Umbilical cord (tissue), 2 donors: ENCODE measurements around the gene GREM1. TPM values are rescaled to one million over a fixed set of nuclear protein-coding genes. Genes with fewer than 3 reads are reported as not detected.

ENCODE experiments used
- DNase-seq: peaks from one replicate; pipeline ENCODE4 v3.0.0-alpha.2; 2015; ENCODE audit warnings: low spot score
- total RNA-seq: library from RNA; depleted of rRNA; stranded (reverse); fragments of >200 nt; gene quantifications from one replicate; pipeline ENCODE4 v1.2.3, GENCODE V29; 2014; ENCODE audit warnings: low replicate concordance; ENCODE audit not compliant: insufficient read depth

The GREM1 gene
- total RNA-seq, 1 donor from 2014 or later = 3.6 TPM

DNA sequence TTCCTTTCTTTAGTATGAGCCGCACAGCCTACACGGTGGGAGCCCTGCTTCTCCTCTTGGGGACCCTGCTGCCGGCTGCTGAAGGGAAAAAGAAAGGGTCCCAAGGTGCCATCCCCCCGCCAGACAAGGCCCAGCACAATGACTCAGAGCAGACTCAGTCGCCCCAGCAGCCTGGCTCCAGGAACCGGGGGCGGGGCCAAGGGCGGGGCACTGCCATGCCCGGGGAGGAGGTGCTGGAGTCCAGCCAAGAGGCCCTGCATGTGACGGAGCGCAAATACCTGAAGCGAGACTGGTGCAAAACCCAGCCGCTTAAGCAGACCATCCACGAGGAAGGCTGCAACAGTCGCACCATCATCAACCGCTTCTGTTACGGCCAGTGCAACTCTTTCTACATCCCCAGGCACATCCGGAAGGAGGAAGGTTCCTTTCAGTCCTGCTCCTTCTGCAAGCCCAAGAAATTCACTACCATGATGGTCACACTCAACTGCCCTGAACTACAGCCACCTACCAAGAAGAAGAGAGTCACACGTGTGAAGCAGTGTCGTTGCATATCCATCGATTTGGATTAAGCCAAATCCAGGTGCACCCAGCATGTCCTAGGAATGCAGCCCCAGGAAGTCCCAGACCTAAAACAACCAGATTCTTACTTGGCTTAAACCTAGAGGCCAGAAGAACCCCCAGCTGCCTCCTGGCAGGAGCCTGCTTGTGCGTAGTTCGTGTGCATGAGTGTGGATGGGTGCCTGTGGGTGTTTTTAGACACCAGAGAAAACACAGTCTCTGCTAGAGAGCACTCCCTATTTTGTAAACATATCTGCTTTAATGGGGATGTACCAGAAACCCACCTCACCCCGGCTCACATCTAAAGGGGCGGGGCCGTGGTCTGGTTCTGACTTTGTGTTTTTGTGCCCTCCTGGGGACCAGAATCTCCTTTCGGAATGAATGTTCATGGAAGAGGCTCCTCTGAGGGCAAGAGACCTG, 13.2 kb downstream of the GREM1 start:
- DNase-seq = peak; percentile 35

DNA sequence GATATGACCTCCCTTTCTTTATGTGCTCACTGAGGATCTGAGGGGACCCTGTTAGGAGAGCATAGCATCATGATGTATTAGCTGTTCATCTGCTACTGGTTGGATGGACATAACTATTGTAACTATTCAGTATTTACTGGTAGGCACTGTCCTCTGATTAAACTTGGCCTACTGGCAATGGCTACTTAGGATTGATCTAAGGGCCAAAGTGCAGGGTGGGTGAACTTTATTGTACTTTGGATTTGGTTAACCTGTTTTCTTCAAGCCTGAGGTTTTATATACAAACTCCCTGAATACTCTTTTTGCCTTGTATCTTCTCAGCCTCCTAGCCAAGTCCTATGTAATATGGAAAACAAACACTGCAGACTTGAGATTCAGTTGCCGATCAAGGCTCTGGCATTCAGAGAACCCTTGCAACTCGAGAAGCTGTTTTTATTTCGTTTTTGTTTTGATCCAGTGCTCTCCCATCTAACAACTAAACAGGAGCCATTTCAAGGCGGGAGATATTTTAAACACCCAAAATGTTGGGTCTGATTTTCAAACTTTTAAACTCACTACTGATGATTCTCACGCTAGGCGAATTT, 14.9 kb downstream of the GREM1 start:
- no peak for DNase-seq

DNA sequence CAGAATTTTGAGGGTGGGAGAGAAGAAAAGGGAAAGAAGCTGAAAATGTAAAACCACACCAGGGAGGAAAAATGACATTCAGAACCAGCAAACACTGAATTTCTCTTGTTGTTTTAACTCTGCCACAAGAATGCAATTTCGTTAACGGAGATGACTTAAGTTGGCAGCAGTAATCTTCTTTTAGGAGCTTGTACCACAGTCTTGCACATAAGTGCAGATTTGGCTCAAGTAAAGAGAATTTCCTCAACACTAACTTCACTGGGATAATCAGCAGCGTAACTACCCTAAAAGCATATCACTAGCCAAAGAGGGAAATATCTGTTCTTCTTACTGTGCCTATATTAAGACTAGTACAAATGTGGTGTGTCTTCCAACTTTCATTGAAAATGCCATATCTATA, 15.5 kb downstream of the GREM1 start:
- no peak for DNase-seq

DNA sequence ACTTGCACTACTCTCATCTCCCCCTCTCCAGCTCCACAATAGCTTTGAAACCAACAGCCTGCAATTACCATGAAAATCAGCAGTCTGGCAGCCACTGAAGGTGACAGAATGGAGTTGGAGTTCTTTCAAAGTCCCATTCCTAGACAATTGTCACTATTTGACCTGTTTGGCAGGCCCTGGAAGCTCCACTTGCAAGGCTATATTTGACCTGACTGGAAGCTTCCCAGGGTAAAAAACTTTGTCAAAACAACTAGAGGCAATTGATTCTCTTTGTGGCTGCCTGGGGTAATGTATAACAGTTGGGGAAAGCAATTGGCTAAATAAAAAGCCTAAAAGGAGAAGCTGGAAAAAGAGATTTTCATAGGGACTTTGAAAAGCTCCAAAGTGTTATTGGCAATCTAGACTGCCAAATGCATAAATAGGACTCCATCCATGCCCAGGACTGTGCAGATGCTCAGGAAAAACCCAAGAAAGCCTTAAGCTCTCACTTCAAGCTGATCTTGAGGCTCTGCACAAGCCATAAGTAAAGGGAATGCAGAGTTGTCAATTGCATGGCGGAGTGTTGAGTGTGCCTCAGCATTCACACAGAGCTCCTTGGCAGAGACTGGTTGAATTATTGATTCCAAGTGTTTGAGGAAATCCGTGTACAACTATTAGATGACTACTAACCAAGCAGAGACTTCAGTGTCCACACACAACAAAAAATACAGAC, 18.3 kb downstream of the GREM1 start:
- no peak for DNase-seq

DNA sequence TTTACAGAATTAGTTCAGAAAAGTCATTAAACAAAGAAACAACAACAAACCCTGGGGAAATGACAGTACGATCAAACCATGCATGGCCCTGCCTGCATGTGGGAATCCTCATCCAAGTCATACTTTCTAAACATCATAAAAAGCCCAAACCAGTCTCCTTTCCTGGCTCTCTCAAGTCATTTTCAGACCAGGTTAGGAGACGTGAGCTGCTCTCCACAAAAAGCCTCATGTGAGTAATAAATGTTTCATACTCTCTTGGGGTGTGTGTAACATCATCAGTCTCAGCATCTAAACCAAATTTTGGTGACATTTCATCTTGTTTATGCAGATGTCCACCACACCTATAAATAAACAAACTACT, 18.9 kb downstream of the GREM1 start:
- no peak for DNase-seq

DNA sequence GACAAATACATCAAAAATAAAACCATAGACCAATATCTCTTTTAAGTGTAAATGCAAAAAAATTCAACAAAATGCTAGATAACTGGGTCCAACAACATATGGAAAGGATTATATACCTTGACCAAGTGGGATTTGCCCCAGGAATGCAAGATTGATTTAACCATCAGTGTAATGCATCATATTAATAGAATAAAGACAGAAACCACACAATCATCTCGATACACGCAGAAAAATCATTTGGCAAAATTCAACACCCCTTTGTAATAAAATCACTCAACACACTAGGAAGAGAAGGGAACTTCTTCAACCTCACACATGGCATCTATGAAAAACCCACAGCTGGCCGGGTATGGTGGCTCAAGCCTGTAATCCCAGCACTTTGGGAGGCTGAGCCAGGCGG, 19.5 kb downstream of the GREM1 start:
- no peak for DNase-seq

DNA sequence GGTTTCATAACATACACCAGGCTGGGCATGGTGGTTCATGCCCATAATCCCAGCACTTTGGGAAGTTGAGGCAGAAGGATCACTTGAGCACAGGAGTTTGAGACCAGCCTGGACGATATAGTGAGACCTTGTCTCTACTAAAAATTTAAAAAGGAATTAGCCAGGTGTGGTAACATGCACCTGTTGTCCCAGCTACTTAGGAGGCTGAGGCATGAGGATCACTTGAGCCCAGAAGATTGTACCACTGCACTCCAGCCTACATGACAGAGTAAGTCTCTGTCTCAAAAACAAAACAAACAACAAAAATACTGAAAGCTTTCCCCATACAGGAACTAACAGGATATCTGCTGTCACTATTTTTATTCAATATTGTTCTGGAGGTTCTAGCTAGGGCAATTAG, 20.9 kb downstream of the GREM1 start:
- no peak for DNase-seq

DNA sequence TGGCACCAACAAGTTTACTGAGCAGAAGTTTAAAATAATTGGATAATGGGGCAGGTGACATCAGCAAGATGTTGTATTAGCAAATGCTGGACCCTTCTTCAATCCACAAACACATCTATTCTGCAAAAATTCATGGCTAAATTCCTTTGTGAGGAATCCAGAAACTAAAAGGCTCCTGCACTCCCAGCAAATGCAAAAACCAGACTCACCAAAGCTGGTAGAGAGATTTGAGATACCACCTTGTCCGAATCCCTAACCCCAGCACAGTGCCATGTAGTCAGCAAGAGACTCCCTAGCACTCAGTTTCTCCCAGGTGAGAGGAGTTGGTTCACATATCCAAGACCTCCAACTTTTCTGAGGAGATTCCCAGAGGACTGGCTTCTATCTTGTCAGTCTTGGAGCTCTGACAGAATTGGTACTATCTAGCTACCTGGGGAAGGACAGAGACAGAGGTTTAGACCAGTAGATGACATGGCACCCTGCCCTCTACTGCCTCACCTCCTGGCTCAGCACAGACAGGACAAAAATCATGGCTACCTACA, 21.8 kb downstream of the GREM1 start:
- DNase-seq = no peak

DNA sequence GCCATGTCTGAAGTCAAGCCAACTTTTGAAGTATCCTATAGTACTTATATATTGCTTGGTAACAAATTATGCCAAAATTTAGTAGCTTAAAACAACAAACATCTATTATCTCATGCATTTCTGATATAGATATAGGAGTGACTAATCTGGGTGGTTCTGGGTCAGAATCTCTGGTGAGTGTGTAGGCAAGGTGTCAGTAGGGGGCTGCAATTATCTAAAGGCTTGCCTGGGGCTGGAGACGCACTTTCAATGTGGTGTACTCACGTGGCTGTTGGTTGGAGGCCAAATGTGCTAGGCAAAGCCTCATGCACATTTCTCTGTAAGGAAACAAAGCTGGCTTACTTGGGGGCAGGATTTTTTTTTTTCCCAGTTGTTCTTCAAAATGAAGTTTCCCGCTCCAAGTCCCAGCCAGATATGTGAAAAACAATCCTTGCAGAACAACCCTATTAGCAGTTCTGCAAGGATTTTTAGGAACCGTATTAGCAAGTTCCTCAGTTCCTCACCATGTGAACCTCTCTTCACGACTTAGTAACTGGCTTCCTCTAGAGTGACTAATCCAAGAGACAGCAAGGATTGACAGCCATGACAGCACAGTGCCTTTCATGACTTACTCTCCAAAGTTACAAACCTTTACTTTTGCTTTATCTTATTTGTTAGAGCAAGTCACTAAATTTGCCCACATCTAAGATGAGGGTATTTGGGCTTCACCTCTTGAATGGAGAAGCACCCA, 25.8 kb downstream of the GREM1 start:
- no peak for DNase-seq

DNA sequence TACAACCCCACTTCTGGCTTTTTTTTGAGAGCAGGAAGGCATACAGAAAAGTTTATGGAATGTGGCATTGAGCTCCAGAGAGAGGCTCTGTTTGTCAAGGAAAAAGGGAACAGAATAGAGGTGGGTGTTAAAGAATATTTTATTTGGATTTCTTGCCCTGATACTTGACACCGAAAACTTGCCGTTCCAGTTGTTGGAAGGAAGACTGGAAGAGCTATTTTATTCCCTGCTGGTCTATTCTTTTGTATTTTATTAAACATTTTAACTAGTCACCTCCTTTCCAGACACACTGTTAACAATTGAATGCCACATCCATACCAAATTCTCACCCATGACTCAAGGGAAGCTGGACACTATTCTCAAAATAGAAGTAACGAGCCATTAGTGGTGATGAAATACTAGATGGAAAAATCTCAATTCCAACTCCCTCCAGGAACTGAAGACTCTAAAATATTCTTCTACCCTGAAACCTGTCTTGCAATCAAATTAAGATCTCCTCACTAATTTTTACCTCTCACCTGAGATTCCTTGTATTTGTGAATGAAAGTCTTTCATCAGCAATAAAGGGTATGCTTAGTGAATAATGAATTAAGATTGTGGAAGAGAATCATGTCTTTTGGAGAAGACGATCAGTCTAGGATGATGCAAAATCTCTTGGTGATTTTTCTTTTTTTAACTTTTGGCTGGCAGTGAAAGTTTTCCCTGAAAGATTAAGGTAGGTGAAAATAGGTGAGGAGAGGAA, 28.5 kb downstream of the GREM1 start:
- no peak for DNase-seq

DNA sequence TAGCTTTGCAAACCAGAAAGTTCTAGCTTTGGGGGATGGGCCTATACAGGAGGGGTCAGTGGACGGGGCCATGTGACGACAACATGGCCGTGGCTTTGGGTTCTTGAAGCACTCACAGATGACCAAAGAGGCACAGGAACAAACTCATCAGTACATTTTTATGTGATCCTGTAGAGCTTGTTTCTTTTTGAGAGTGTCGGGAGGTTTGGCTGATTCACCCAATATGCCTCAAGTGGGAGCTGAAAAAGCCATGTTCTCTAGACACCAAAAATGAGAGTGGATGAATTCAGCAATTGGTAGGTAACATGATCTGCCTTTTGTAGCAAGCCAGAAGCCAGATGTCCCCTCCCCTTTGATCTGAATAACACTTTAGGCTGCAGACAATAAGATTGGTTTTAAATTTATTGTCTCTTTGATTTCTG, 30.1 kb downstream of the GREM1 start:
- DNase-seq = no peak

DNA sequence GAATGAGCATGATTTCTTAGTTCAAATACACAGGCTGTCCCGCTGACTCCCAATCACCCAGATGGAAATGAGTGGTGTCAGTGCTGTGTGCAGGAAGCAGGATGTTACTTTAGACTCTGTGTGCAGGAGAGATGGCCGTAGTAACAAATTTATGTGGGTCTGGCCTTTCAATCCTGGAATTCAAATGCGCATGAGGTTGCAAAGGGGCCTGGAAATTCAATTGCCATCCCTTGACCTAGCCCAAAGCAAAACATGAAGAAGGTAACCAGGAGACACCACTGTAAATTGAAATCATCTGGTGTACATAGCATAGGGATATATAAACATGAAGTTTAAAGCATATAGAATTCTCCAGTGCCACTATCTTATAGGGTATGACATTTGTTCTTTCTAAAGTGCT, 33.2 kb downstream of the GREM1 start:
- no peak for DNase-seq

DNA sequence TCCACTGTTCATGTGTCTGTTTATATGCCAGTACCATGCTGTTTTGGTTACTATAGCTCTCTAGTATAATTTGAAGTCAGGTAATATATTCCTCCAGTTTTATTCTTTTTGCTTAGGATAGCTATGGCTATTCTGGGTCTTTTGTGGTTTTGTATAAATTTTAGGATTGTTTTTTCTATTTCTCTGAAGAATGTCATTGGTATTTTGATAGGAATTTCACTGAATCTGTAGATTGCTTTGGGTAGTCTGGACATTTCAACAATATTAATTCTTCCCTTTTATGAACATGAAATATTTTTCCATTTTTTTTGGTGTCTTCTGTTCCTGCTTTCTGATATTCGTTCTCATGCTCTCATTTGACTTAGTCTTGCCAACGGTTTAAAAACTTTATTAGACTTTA, 39.6 kb downstream of the GREM1 start:
- DNase-seq = no peak

DNA sequence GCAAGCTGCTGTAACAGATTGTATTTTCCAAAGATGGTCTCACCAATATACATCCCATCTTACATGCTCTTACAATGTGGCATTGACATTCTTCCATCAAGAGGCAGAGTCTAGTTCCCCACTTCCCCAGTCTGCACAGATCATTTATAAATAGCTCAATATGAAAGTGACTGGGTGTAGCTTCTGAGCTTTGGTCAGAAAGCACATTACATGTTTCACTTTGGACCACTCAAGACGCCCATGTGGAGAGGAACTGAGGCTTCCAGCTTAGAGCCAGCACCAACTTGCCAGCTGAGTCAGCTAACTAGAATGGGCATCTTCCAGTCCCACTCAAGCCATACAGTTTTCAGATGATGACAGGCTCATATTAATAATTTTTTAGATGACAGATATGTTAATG, 45.5 kb downstream of the GREM1 start:
- DNase-seq = no peak

DNA sequence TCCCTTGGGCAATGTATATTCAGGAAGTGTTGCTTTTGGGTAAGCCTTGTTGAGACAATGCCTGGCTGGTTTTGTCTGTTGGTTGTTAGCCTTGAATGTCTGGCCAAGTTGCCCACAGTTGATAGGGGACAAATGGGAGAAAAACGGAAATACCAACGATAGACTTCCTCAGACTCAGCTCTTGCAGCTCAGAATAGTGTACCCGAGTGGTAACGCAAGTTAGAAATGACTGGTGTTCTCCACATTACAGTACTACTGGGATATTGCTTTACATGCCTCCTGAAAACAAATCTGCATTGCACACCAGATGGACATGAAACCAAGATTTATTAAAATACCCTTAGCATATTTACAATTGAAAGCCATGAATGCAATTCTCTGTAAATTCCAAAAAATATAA, 47.4 kb downstream of the GREM1 start:
- no peak for DNase-seq

DNA sequence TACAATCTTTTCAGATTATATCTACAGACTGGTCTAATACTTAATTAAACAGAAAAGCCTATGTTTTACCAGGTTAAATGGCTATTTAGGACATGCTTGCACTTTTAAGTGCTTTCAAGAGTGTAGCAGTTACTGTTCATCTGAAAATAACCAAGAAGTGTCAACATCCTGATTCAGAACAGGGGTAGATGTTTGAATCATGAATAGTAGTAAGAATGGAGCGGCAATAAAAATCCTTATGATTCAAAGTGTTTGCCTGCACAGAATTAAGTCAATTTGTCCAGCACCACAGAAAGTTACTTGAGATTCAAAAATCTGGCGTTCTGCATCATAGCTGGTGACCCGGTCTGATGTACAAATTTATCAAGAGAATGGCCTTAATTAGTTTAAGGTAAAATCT, 48.3 kb downstream of the GREM1 start:
- no peak for DNase-seq

DNA sequence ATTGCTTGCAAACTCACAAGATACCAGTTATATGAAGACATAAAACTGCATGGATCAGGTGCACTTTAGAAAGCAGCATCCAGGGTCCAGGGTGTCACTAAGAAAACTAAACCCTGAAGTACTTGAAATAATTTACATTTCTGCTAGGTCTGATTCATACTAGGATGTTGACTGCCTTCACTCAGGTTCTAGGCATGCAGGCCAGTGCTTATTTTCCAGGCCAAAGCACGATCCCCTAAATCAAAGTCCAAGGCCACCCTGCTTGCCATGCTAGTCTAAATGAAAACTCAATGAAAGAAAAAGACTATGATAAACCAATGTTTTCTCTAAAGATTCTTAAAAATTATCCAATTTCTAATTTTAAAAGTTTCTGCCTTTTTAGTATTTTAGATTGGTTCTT, 49.4 kb downstream of the GREM1 start:
- DNase-seq = no peak

DNA sequence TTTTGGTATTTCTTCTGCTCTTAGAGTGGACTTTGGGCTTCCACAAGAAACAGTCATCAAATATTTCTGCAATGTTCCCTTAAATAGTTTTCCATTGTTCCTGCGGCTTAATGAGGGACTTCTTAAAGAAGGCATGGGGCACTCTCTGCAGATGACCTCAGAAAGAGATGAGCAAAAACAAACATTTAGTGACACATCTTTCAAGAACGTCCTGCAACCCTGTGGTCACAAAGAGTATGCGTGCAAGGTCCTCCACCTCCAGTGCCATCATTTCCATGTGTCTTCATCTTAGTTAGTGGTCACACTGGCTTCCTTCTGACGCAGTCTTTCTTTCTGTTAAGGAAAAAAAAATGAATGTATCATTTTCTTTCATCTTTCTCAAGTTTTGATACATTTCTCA, 56.2 kb downstream of the GREM1 start:
- no peak for DNase-seq

DNA sequence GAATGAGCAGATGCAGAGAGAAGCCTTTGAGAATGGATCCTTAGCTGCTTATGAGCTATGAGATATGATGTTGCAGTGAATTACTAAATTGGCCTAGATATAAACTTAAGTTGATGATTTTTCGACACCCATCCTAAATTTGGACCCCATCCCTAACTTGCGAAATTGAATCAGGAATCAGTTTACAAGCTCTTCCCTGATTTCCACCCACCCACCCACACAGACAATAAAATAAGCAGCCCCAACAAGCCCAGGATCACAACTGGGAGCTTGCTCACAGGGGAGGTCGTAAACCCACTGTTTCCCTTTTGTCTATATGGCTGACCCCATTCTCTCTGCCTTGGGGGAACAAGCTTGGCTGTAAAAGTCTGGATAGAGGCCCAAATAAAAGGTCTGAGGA, 57.3 kb downstream of the GREM1 start:
- DNase-seq = no peak

DNA sequence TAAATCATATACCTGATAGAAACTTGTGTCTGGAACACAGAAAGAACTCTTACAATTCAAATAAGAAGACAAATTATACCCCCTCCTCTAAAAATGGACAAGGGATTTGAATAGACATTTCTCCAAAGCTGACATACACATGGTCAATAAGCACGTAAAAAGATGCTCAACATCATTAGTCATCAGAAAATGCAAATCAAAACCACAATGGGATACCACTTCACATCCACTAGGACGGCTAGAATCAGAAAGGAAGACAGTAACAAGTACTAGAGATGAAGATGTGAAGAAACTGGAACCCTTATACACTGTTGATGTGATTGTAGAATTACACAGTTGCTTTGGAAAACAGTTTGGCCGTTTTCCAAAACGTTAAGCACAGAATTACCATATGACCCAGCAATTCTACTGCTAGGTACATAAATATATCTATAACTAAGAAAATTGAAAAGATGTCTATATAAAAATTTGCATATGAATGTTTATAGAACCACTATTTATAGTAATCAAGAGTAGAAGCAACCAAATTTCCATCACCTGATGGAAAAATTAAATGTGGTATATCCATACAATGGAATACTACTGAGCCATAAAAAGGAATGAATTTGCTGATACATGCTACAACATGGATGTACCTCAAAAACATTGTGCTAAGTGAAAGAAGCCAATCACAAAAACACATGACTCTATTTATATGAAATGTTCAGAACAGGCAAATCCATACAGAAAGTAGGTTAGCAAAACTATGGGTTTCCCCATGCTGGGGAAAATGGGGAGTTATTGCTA, 60.8 kb downstream of the GREM1 start:
- no peak for DNase-seq
